GM20431 (cell line): Measurements from ENCODE around the gene TPGS2.

Experiments
- in situ Hi-C: fragments of 300-500 bp; cut with MseI, MboI; formaldehyde crosslinking; loops from one replicate; pipeline ENCODE4 v1.15.0; 2020; ENCODE audit warnings: low sequenced_read_pairs; ENCODE audit not compliant: unreplicated experiment

TPGS2 gene

GRCh38 chr18:36752929-36753865 lies 75.6 kb downstream of the TPGS2 start:
- in situ Hi-C loops: no loop called here

GRCh38 chr18:36745219-36745975 lies 83.4 kb downstream of the TPGS2 start:
- in situ Hi-C loops: no loop called here

DNA sequence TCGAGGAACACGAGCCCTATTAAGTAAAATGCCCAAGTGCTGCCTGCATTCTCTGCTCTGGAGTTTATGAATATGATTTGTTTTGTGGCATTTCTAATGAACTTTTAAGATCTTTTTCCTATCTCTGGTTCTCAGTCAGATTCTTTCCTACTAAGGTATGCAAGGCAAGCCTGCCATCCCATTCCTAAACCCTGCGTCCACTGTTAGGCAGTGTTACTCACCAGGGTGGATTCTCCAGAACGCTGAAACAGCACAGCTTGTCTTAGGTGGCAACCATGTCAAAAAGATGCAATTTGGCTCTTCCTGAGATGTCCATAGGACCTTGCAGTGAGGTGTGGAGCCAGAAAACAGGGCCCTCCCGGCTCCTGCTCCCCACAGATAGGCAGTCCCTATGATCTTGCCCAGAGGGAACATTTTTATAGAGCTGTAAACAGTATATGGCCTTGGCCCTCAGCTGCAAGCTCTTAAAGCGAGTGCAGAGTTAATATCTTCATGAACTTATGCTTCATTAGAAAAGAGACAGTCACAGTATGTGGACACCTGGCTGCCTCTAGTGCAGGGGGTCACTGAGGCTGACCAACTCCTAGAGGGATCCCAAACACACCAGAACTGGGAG lies 84.4 kb downstream of the TPGS2 start:
- in situ Hi-C loops: no loop called here
